ENCODE measurements around the gene RAB3GAP2. TPM values are rescaled to one million over a fixed set of nuclear protein-coding genes. Genes with fewer than 3 reads are reported as not detected.
"Not testable (repeated sequence)": the region's sequence is repeated elsewhere in the genome, so short reads cannot be mapped to it uniquely, and the experiment has no call there.

RAB3GAP2 gene
- total and polyA plus RNA-seq, 10 donors = 6.5 to 48.7 (median 37.5) TPM

GRCh38 chr1:220164116-220164515, 108.1 kb downstream of the RAB3GAP2 start:
- H3K9me3 ChIP-seq = no peaks in the 10 kb centered on the region
- H3K36me3 ChIP-seq = peaks cover 0 to 99% (median 51%) of the 10 kb centered on the region in 6 donors
- H3K27me3 ChIP-seq (replicated peaks in 1 of 7) = no peaks in the 10 kb centered on the region
- no peaks in the 10 kb centered on the region for H3K4me1 ChIP-seq
- 88 to 100% (median 98%) methylated on average over 1 of the region's 1 CpG for WGBS, 5 donors
- DNase-seq = no peak
- no peak overlapping the region for H3K27ac ChIP-seq
- TF ChIP-seq, protein P1, sequence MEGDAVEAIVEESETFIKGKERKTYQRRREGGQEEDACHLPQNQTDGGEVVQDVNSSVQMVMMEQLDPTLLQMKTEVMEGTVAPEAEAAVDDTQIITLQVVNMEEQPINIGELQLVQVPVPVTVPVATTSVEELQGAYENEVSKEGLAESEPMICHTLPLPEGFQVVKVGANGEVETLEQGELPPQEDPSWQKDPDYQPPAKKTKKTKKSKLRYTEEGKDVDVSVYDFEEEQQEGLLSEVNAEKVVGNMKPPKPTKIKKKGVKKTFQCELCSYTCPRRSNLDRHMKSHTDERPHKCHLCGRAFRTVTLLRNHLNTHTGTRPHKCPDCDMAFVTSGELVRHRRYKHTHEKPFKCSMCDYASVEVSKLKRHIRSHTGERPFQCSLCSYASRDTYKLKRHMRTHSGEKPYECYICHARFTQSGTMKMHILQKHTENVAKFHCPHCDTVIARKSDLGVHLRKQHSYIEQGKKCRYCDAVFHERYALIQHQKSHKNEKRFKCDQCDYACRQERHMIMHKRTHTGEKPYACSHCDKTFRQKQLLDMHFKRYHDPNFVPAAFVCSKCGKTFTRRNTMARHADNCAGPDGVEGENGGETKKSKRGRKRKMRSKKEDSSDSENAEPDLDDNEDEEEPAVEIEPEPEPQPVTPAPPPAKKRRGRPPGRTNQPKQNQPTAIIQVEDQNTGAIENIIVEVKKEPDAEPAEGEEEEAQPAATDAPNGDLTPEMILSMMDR (IDR thresholded peaks at IDR 0.05 in 8 of 11, conservative IDR thresholded peaks at IDR 0.05 in 3 of 11) = no peak
- TF ChIP-seq POLR2AphosphoS5 (IDR thresholded peaks at IDR 0.05) (no peak), POLR2A (IDR thresholded peaks at IDR 0.05) (no peak)
- intact Hi-C loops (cut with DNase I; ENCODE audit: low total_unique reads) = no loop called here
- no peak overlapping the region for H3K4me3 ChIP-seq

GRCh38 chr1:220160027-220160426, 112.2 kb downstream of the RAB3GAP2 start:
- intact Hi-C loops (cut with DNase I; ENCODE audit: low total_unique reads) = no loop called here
- Histone ChIP-seq H3K27me3 (replicated peaks in 1 of 7) (no peaks in the 10 kb centered on the region), H3K9me3 (no peaks in the 10 kb centered on the region), H3K4me1 (no peaks in the 10 kb centered on the region), H3K27ac (no peak overlapping the region), H3K36me3 (peaks cover 3 to 99% (median 55%) of the 10 kb centered on the region in 6 donors), H3K4me3 (no peak overlapping the region)
- no peak for DNase-seq
- TF ChIP-seq POLR2A (IDR thresholded peaks at IDR 0.05) = no peak
- no peak for TF ChIP-seq POLR2AphosphoS5 (IDR thresholded peaks at IDR 0.05)
- TF ChIP-seq, protein P1 (IDR thresholded peaks at IDR 0.05 in 8 of 11, conservative IDR thresholded peaks at IDR 0.05 in 3 of 11) = no peak
- WGBS, 5 donors = 96 to 100% (median 98%) methylated on average over 1 of the region's 1 CpG

DNA sequence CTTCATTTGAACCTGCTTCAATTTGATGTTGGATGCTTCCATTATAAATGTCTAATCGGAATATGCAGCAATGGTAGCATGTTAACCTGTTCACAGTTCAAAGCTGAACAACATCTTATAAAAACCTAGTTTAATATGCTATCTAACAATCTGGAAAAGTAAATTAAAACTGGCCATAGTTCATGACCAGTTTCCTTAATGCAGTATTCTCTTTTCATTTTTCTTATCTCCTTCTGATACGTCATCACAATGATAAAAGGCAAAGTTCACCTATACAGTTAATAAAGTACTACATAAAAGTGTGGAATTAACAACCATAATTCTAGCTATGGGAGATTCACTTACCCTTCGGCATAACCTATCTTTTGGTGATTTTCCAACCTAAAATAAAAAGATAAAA, 113.2 kb downstream of the RAB3GAP2 start:
- peaks cover 3 to 99% (median 59%) of the 10 kb centered on the region in 6 donors for H3K36me3 ChIP-seq
- H3K27me3 ChIP-seq (replicated peaks in 1 of 7) = no peaks in the 10 kb centered on the region
- intact Hi-C loops (cut with DNase I; ENCODE audit: low total_unique reads) = no loop called here
- H3K4me3 ChIP-seq = no peak overlapping the region
- 96 to 98% (median 97%) methylated on average over 3 of the region's 3 CpGs for WGBS, 5 donors
- H3K4me1 ChIP-seq = no peaks in the 10 kb centered on the region
- DNase-seq = no peak
- H3K9me3 ChIP-seq = no peaks in the 10 kb centered on the region
- TF ChIP-seq POLR2AphosphoS5 (IDR thresholded peaks at IDR 0.05) (no peak), POLR2A (IDR thresholded peaks at IDR 0.05) (no peak)
- TF ChIP-seq, protein P1 (IDR thresholded peaks at IDR 0.05 in 8 of 11, conservative IDR thresholded peaks at IDR 0.05 in 3 of 11) = no peak
- H3K27ac ChIP-seq = no peak overlapping the region

DNA sequence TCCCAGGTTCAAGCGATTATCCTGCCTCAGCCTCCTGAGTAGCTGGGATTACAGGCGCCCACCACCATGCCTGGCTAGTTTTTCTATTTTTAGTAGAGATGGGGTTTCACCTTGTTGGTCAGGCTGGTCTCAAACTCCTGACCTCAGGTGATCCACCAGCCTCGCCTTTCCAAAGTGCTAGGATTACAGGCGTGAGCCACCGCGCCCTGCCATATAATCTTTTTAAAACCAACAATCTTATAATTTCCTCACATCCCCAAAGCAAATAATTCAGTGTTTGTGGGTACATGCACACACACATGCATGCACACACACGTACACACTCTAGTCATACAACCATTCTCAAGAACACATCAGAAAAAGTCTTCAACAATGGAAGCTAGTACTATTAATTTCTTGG, 113.7 kb downstream of the RAB3GAP2 start:
- H3K4me1 ChIP-seq; H3K27me3 ChIP-seq (replicated peaks in 1 of 7); intact Hi-C loops (cut with DNase I; ENCODE audit: low total_unique reads); DNase-seq; H3K27ac ChIP-seq; H3K4me3 ChIP-seq; H3K9me3 ChIP-seq: not testable (repeated sequence)
- whole genome bisulfite sequencing, 5 donors = 96 to 100% (median 97%) methylated on average over 7 of the region's 7 CpGs
- H3K36me3 ChIP-seq = peaks cover 3 to 100% (median 61%) of the 10 kb centered on the region in 6 donors

DNA sequence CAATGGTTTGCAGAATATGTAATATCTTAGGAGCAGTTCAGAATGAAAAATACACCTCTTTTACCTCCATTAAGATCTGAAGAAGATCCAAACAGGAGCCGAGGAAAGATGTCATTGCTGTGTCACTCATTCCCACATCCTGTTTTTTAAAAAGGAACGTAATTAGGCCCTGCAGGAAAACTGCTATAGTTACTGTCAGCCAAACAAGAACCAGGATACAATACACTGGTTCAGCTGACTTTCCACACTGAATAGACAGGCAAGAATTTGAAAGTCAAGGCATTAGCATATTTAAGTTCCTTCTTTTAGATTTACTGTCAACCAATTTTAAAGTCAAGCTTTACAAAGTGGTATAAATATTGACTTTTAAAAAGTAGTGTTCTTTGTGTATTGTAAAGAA, 114.5 kb downstream of the RAB3GAP2 start:
- intact Hi-C loops (cut with DNase I; ENCODE audit: low total_unique reads) = no loop called here
- Histone ChIP-seq H3K27ac (no peak overlapping the region), H3K9me3 (no peaks in the 10 kb centered on the region), H3K27me3 (replicated peaks in 1 of 7) (no peaks in the 10 kb centered on the region), H3K36me3 (peaks cover 3 to 100% (median 66%) of the 10 kb centered on the region in 6 donors), H3K4me1 (no peaks in the 10 kb centered on the region), H3K4me3 (no peak overlapping the region)
- TF ChIP-seq, protein P1 (IDR thresholded peaks at IDR 0.05 in 8 of 11, conservative IDR thresholded peaks at IDR 0.05 in 3 of 11) = no peak
- TF ChIP-seq POLR2AphosphoS5 (IDR thresholded peaks at IDR 0.05) (no peak), POLR2A (IDR thresholded peaks at IDR 0.05) (no peak)
- no peak for DNase-seq
- 49 to 80% (median 72%) methylated on average over 2 of the region's 2 CpGs for WGBS, 5 donors

Data from spleen (tissue), 11 donors.